ENCODE measurements around the gene MAB21L4.

DNA sequence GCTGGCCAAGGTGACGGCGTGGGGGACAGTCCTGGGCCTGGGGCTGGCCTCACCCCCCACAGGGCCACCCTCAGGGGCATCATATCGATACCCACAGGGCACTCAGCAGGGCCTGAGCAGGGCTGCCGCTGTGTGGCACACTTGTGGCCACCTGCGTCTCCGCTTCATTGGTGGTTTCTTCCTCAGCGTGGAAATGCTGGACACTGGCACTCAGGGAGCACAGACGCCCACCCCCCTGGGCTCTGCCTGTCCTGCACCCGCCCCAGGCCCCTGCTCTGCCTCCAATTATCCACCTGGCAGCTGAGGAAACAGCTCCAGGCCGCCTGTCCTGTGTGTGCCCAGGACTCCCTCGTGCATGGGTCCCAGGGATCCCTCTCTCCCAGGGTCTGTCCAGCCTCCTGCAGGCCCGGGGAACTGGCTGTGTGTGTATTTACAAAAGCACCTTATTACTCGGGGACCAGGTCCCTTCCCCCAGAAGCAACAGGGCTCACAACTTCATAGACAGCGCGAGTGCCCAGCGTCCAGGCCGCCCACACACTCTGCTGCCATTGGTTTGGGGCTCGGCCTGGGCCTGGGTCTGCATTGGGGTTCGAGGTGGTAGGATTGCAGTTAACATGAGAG lies 23.3 kb upstream of the MAB21L4 start:
- TF ChIP-seq POLR2A (IDR thresholded peaks at IDR 0.05; ENCODE audit: low read depth, low read length) (no peak), TAF1 (IDR thresholded peaks at IDR 0.05; ENCODE audit: borderline replicate concordance, low read depth, low read length) (no peak)
